Activated CD8-positive, alpha-beta memory T cell treated with anti-CD3 and anti-CD28 coated beads, Interleukin-2, amount 50 U/mL, for 24 hours (primary cell): ENCODE data around the gene ARFGAP3.

Experiments
- DNase-seq: peaks from one replicate; pipeline ENCODE4 v3.0.0-alpha.2; 2020; ENCODE audit errors: extremely low read depth

ARFGAP3 gene

GRCh38 chr22:42820045-42820763 is 36.9 kb downstream of the ARFGAP3 start:
- DNase-seq = no peak

DNA sequence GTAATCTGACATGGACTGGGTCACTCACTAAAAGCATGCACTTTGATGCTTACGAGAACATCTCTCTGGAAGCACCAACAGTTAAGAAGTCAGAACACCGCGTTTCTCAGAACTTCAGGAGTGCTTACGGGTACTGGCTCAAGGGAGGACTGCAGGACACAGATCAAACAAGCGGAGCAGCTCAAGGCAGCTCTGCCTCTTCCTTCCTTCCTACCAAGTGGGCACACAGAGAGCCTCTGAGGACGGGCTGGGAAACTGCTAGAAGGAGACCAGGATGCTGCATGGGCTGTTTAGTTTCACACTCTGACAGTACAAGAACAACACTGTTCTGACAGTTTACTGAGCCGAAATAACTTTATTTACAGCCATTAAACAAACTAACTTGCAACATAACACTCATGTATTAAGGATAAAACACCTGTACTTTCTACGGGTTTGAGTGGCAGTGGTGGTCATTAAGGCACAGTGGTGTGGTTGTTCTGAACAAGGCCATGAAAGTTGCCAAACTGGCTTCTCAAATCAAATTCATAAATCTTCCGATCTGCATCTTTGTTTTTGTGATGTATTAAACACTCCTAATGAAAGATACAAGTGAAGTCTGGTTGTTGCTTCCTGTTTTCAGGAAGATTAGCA is 37.5 kb downstream of the ARFGAP3 start:
- DNase-seq = no peak

DNA sequence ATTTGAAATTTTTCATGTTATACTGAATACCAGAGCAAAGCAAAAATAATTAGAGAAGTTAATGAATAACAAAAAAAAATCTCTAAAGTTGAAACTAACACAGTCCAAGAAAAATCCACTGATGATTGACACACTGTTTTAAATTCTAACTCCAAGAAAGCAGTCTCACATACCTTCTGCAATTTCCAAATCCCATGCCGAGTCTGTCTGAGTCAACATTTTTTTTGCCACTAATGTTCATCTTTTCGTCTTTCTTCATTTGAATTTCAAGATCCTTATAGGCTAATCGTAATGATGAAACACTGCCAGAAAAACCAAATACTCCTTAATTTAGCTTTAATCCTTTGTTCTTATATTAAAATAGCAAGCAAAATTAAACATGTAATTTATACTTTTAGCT is 39.5 kb downstream of the ARFGAP3 start:
- DNase-seq = no peak

- DNase-seq = no peak
Measured at GRCh38 chr22:42816336-42816735, 40.7 kb downstream of the ARFGAP3 start.

DNA sequence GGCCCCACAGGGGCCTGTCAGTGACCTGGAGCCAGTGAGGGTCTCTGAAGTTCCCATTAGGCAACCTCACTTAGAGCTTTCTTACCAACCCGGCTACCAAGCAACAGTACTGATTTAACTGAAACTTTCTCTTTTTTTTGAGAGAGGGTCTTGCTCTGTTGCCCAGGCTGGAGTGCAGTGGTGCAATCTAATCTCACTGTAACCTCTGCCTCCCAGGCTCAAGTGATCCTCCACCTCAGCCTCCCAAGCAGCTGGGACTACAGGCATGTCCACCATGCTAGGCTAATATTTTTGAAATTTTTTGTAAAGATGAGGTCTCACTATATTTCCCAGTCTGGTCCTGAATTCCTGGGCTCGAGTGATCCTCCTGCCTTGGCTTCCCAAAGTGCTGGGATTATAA is 42.5 kb downstream of the ARFGAP3 start:
- no peak for DNase-seq

- no peak for DNase-seq
Measured at GRCh38 chr22:42814215-42814614, 42.9 kb downstream of the ARFGAP3 start.

- no peak for DNase-seq
Measured at GRCh38 chr22:42813501-42813900, 43.6 kb downstream of the ARFGAP3 start.

- no peak for DNase-seq
Measured at GRCh38 chr22:42811459-42811858, 45.6 kb downstream of the ARFGAP3 start.

- DNase-seq = no peak
Measured at GRCh38 chr22:42808521-42808920, 48.6 kb downstream of the ARFGAP3 start.

- no peak for DNase-seq
Measured at GRCh38 chr22:42807185-42807584, 49.9 kb downstream of the ARFGAP3 start.

GRCh38 chr22:42805998-42806830 is 50.9 kb downstream of the ARFGAP3 start:
- no peak for DNase-seq

GRCh38 chr22:42805016-42805997 is 51.8 kb downstream of the ARFGAP3 start:
- DNase-seq = no peak

DNA sequence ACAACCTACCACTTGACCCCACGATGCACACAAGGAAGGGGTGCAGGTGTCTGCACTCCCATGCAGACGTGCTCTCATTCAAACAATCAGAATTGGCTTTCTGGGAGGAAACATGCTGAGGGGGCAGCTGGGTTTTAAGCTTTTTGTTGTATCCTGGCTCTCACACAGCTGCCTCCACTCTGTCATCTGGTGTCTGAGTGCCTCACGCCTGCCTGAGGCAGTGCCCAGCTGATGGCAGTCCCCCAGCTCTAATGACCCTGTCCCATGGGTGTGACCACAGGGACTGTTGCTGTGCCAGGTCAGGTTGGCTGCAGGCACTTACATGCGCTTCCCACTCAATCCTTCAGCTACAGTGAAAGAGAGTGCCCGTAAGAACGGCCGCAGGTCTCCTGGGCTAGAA is 53.7 kb downstream of the ARFGAP3 start:
- DNase-seq = no peak

- no peak for DNase-seq
Measured at GRCh38 chr22:42801252-42802080, 55.6 kb downstream of the ARFGAP3 start.

DNA sequence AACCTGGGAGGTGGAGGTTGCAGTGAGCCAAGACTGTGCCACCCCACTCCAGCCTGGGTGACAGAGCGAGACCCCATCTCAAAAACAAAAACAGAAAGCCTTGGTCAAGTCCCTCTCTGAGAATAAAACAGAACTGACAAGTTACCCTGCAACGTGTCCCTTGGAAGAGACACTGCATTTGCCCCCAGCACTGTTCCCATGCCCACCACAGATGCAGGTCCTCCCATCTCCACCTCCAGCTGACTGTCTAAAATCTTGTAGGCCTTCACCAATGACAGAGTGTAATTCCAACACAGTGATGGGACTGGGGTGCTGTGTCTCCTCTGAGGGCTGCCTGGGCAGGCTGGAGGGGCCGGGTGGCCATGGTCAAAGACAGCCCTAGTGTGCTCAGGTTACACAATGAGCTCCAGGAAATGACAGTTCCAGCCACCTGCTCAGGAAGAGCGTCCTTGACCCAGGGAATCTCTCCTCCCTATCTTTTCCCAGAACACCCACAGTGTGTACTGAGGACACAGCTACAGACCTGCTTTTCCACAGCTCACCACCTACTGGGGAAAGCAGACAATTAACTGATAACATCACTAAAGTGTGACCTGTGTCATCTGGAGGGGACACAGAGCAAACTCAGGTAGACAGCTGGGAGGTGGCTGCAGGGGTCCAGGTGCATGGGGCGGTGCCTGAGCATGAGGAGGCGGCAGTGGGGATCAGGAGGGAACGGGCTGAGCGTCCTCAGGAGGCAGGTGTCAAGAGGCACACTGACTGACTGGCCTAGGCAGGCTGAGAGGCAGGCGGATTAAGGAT is 56.4 kb downstream of the ARFGAP3 start:
- DNase-seq = no peak

DNA sequence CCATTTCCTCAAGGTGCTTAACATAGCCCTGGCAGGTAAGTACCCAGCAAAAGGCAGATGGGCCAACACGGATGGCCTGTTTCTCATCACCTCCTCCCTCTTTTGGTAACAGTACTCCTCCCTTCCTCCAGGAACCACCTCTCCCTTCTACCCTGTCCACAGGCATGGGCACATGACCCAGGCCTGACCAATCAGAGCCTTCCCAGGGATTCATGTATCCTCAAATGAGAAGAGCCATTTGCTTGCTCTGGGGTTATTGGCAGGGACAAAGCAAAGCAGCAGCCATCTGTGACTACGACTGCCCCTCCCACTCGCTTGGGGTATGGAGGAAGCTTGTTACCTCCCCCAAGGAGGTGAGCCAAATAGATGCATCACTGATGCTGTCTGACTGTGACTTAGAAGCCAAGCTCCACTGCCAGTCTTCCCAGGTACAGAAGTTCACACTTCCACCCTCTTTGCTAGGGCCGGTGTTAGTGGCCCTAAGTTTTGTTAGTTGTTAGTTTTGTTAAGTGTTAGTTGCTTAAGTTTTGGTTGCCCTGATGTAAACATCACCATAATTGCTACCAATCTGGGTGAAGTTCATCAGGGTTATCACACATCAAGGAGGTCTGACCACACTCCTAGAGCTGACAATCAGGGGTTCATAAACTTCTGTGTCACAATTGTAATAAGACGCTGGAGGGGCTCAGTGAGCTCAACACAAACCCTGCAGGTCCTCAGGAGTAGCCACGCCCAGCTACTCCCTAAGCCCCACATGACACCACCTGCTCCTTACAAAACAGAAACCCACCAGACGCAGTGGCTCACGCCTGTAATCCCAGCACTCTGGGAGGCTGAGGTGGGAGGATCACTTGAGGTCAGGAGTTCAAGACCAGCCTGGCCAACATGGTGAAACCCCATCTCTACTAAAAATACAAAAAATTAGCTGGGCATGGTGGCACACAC is 57.3 kb downstream of the ARFGAP3 start:
- DNase-seq = no peak

DNA sequence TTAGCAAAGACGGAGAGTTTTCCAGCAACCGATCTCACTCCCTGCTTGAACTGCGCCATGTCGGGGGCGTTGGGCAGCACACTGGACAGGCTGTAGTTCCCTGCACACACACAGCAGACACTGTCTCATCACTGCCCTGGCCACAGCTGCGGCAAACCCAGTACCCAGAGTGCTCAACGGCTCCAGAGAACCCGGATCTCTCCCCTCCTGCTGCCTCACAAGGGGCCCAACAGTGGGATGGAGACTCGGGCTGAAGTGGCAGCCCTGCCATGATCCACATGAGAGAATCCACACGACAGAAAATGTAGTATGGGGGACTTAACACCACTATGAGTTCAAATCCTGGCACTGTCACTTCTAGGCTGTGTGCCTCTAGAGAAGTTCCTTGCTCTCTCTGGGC is 58.0 kb downstream of the ARFGAP3 start:
- DNase-seq = no peak

- DNase-seq = no peak
Measured at GRCh38 chr22:42797011-42797410, 60.1 kb downstream of the ARFGAP3 start.

DNA sequence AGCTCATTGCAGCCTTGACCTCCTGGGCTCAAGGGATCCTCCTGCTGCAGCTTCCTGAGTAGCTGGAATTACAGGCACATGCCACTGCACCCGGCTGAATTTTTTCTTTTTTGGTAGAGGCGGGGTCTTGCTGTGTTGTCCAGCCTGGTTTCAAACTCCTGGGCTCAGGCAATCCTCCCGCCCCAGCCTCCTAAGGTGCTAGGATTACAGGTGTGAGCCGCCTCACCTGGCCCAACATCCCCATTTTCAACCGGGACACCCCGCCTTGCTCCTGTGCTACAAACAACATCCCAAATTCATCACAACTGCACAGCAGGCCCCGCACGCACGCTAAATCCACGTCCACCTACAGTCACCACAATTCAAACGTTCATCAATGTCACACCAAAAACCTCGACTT is 61.0 kb downstream of the ARFGAP3 start:
- DNase-seq = no peak
